ENCODE data around the gene GLT6D1.

GRCh38 chr9:135650408-135650807 is 11.1 kb upstream of the GLT6D1 start:
- TF ChIP-seq CTCF (IDR thresholded peaks at IDR 0.05) (no peak), POLR2A (IDR thresholded peaks at IDR 0.05) (no peak)
